ENCODE data around the gene NARS2.

DNA sequence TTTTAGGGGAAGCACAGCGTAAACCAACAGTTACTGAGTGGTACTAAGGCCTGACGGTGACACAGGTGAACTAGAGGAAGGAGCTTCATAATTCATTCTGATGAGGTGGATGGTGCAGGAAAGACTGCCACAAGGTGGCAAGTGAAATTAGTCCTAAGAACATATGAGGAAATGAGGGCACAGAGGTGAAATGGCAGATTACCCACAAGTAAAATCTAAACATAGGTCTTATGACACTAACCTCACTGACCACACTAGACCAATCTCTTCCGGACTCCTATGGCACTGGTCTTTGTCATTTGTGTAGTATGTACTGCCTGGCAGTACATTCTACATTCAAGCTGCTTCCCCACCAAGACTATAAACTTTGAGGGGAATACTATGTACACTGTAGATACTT is 177.3 kb downstream of the NARS2 start:
- TF ChIP-seq, protein P1, sequence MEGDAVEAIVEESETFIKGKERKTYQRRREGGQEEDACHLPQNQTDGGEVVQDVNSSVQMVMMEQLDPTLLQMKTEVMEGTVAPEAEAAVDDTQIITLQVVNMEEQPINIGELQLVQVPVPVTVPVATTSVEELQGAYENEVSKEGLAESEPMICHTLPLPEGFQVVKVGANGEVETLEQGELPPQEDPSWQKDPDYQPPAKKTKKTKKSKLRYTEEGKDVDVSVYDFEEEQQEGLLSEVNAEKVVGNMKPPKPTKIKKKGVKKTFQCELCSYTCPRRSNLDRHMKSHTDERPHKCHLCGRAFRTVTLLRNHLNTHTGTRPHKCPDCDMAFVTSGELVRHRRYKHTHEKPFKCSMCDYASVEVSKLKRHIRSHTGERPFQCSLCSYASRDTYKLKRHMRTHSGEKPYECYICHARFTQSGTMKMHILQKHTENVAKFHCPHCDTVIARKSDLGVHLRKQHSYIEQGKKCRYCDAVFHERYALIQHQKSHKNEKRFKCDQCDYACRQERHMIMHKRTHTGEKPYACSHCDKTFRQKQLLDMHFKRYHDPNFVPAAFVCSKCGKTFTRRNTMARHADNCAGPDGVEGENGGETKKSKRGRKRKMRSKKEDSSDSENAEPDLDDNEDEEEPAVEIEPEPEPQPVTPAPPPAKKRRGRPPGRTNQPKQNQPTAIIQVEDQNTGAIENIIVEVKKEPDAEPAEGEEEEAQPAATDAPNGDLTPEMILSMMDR (IDR thresholded peaks at IDR 0.05): no peak
- TF ChIP-seq POLR2A (IDR thresholded peaks at IDR 0.05): no peak
